GM21723 (cell line): Measurements from ENCODE around the gene RBL1.
A peak's percentile ranks its signal among the peaks of the same experiment; 100 is the strongest.
"Not testable (repeated sequence)": the region's sequence is repeated elsewhere in the genome, so short reads cannot be mapped to it uniquely, and the experiment has no call there.

Experiments
- ATAC-seq: cut with Tn5 transposase; IDR thresholded peaks from one replicate; pipeline ENCODE4 v1.9.1; 2021; ENCODE audit warnings: mild to moderate bottlenecking, moderate library complexity; ENCODE audit not compliant: unreplicated experiment

The RBL1 gene

DNA sequence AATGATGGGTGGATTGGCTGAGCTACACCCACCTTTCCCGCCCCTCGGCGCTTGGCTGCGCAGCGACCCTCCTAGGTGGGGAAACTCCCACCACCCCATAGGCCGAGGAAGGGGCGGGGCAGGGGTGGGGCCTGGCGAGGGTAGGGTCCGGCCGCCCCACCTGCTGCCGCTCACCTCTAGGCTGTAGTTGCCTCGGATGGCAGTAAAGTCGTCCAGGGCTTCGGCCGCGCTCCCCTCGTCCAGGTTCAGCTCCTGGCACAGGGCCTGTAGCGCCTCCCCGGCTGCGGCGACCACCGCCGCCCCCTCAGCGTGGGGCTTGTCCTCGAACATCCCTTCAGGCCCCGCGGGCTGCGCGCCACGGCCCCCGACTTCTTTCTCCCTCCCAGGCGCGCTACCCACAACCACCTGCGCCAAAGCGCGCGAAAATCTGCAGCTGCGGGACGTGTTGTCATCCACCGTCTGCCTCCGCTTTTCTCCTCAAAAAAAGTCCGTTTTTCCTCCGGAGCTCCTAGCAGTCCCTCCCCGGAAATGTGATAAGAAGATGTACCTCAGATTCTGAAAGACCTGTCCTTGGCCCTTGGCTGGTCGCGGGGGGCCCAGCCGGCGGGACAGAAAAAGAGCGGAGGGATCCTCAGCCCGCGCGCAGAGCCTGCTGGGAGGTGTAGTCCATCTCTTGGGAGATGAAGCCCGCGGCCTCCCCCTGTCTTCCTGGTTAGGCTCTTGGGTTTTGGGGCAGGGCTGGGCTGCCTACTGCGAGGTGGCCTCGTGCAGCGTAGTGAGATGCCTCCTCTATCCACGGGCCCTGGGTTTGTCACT, at the start of gene RBL1:
Gene RBL1, minus strand, starts transcription at position 399 of the 816 bp plus-strand sequence. Its CDS starts 69 bp downstream, at position 330.
- ATAC-seq, result peak; percentile 78

DNA sequence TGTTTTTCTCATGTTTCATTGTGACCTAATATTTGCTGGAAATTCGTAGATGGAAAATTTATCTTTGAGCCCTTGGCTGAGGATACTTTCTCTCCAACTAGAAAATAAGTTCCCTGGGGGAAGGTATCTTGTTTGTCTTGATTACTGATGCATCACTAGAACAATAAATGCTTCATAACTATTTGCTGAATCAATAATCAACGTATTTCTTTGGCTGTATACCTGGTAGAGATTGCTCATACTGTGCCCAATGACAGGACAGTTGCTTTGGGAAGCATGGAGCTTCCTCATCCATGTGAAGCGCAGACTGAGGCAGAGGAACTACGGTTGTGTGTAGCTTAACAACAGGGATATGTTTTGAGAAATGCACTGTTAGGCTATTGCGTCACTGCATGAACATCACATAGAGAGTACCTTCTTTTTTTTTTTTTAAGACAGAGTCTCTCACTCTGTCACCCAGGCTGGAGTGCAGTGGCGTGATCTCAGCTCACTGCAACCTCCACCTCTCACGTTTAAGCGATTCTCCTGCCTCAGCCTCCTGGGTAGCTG, 49.1 kb upstream of the RBL1 start:
- no peak for ATAC-seq

DNA sequence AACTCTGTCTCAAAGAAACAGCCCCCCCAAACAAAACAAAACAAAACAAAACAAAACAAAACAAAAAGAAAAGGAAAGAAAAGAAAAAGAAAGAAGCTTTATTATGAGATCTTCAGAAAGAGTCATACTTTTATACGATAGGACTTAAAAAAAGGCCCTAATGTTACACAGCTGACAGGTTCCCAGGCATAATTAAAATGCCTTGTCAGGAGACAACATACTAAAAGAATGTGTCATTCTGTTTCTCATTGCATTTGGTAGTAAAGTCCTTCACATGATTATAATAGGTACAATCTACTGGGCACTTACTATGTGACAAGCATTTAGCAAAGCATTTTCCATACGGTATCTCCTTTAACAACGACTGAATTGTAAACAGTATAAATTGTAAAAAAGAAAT, 46.9 kb upstream of the RBL1 start:
- no peak for ATAC-seq

GRCh38 chr20:37137547-37137946, 41.8 kb upstream of the RBL1 start:
- ATAC-seq, result no peak

DNA sequence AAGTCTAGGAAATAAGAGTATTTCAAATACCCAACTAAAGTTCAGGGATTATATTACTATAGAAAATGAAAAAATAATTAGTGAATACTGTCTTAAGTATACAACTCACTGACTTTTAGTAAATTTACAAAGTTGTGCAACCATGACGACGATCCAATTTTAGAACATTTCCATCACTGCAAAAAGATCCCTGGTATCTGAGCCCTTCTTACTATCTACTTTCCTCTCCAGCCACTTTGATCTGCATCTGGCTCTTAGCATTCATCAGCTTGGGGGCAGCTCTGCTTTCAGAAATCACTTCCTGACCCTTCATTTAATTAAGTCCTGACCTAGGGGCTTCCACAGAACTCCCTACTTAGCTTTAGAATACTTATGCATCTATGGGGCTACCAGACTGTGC, 38.2 kb upstream of the RBL1 start:
- no peak for ATAC-seq

DNA sequence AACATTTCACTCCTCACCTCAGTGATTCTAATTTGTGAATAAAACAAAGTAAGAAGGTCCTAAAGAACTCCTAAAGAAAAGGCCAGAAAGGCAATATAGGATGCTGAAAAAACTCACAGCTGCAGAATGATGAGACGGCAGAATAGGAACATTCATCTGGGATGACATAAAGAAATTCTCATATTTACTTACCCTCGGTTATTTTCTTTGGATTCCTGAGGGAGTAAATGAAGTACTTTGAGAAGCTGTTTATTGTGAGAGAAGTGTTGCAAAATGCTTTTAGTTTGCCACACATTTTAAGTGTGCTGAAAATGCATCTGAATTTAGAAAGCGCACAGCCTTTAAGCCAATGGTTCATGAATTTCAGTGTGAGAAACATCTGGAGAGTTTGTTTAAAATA, 35.7 kb upstream of the RBL1 start:
- ATAC-seq, result no peak

DNA sequence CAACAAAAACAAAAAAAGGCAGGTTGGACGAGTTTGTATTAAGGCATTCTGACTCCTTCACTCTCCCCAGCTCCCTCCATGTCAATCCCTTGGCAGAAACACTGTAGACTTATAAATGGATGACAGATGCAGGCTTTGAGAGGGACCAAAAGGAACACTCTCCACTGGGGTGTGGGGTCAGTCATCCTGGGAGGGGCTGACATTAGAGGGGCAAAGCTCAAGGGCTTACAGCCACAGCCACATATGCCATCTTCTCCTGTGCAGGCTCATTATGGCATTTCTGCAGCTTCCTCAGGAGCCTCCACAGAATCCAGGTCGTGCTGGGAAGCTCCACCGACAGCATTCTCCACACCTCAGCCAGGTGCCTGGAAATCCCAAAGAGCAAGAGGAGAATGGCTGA, 33.0 kb upstream of the RBL1 start:
- no peak for ATAC-seq

- ATAC-seq, result not testable (repeated sequence)
Observed at GRCh38 chr20:37126290-37126689, 30.5 kb upstream of the RBL1 start.

- ATAC-seq, result no peak
Observed at GRCh38 chr20:37123441-37123840, 27.6 kb upstream of the RBL1 start.

DNA sequence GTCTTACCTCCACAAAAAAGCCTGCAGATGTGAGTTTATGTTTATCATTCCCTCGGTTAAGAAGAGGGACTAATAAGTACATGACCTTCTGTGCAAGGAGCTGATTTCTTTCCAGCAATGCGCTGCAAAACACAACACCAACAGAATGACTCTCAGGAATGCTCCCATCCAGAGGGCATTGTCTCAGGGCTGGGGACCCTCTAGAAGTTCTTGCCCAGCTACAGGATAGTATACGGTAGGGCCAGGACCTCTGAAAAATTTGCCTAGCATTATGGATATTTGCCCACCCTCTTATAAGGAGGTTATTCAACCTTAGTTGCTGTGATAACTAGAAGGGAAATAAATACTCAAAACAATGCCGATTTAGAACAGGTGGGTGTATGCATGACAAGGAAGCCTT, 24.7 kb upstream of the RBL1 start:
- no peak for ATAC-seq

GRCh38 chr20:37119356-37120036, 23.7 kb upstream of the RBL1 start:
- no peak for ATAC-seq

GRCh38 chr20:37114012-37114411, 18.2 kb upstream of the RBL1 start:
- ATAC-seq, result no peak

GRCh38 chr20:37111926-37112455, 16.2 kb upstream of the RBL1 start:
- ATAC-seq, result no peak

DNA sequence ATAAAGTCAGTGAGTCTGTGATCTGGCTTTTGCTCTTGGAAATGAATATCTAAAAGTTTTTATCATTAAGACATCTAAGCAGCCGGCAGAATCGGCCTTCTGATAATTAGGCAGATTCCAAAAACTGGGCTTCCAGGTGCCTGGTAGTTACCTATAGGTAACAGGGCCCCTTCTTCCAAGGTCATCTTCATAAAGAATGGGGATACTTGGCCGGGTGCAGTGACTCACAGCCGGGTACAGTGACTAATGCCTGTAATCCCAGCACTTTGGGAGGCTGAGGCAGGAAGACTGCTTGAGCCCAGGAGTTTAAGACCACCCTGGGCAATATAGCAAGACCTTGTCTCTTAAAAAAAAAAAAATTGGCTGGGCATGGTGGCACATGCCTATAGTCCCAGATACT, 12.9 kb upstream of the RBL1 start:
- no peak for ATAC-seq

GRCh38 chr20:37102571-37102970, 6.8 kb upstream of the RBL1 start:
- no peak for ATAC-seq

DNA sequence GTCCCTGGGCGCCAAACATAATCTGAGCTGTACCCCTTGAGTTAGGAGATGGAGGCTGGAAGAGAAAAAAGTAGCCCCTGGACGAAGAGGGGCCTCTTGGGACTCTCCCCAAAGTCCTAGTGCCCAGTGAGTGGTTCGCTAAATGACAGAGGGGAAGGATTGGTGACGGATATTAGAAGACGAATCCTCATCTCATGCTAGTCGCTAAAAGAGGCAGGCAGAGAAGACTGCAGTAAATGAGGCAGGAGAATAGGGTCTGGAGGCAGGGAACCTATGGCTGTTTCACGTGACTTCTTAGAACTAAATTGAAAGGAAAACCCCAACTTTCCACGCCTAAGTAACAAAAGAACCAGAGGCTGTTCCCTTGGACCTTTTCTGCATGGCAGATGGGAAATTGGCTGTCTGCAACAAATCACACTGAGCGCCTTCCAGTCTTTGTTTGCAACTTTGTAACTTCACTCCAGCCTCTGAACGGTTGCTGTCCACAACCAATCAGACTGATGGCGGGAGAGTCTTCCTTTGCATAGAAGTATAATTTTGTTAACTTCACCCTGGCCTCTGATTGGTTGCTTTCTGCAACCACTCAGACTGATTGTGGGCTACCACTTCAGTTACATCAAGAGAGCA, 731 bp upstream of the RBL1 start:
- ATAC-seq, result no peak

GRCh38 chr20:37095108-37095598, 644 bp downstream of the RBL1 start:
- ATAC-seq, result peak; percentile 32

DNA sequence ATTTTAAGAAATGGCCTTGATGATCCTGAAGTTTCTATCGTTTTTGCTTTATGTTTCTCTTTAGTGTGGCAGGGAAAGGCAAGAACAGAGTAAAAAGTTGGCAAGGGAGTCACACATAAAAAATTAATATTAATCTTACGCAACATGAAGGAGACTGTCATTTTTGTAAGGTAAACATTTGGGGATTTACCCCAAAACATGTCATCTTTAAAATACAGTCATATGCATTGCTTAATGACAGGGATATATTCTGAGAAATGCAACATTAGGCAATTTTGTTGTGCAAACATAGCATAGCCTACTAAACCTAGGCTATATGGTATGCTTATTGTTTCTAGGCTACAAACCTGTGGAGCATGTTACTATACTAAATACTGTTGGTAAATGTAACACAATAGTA, 5.4 kb downstream of the RBL1 start:
- ATAC-seq, result no peak

DNA sequence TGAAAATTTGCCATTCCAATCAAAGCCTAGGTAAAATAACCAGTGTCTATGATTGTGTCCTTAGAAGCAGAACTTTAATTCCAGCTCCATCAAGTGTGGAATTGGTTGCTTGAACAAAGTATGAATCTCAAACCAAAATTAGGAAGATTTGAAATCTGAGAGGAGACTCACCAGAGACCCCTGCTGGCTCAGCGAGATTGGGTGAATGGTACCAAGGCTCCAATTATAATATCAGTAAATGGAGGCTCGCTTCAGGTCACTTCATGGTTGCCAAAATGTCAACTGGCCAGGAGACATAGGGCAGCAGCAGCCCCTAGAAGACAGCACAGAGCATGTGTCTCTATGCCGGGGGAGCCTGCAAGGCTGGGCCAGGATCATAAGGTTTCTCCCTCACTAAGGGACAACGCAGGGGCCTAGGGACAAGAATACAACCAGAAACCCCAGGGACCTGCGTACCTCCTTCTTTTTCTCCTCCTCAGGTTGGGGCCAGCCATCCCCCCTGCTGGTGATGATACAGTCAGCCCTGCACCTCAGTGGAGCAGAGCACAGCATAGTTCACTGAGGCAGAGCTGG, 14.0 kb downstream of the RBL1 start:
- no peak for ATAC-seq

- no peak for ATAC-seq
Observed at GRCh38 chr20:37077009-37077408, 18.8 kb downstream of the RBL1 start.
